H9 (cell line): ENCODE measurements around the gene TMEM92. TPM values are rescaled to one million over a fixed set of nuclear protein-coding genes. Genes with fewer than 3 reads are reported as not detected.

ENCODE experiments used
- DNase-seq: peaks from one replicate; pipeline ENCODE4 v3.0.0-alpha.2; 2017
- H2AFZ ChIP-seq: one replicate; pipeline ENCODE4 v1.6.1; 2013; ENCODE audit warnings: mild to moderate bottlenecking, low read length, control low read depth, moderate library complexity
- H2AK5ac ChIP-seq: 2 replicates; pipeline ENCODE4 v1.6.1; 2013; ENCODE audit warnings: low read length, control low read depth, mixed read lengths; ENCODE audit not compliant: insufficient read length
- H2BK120ac ChIP-seq: one replicate; pipeline ENCODE4 v1.6.1; 2013; ENCODE audit warnings: low read depth, mild to moderate bottlenecking, low read length, control low read depth, inconsistent platforms; ENCODE audit not compliant: poor library complexity, severe bottlenecking
- H2BK12ac ChIP-seq: 2 replicates; pipeline ENCODE4 v1.6.1; 2013; ENCODE audit warnings: low read length, control low read depth, mixed read lengths, low read depth; ENCODE audit not compliant: insufficient read length
- H2BK15ac ChIP-seq: 2 replicates; pipeline ENCODE4 v1.6.1; 2013; ENCODE audit warnings: low read depth, low read length, control low read depth
- H2BK20ac ChIP-seq: one replicate; pipeline ENCODE4 v1.6.1; 2013; ENCODE audit warnings: low read depth, mild to moderate bottlenecking, low read length, control low read depth, inconsistent platforms; ENCODE audit not compliant: poor library complexity, severe bottlenecking
- H2BK5ac ChIP-seq: 2 replicates; pipeline ENCODE4 v1.6.1; 2013; ENCODE audit warnings: low read length, control low read depth, mixed read lengths; ENCODE audit not compliant: insufficient read length
- H3K14ac ChIP-seq: 2 replicates; pipeline ENCODE4 v1.6.1; 2013; ENCODE audit warnings: low read length, control low read depth; ENCODE audit not compliant: insufficient read depth
- H3K18ac ChIP-seq: 2 replicates; pipeline ENCODE4 v1.6.1; 2013; ENCODE audit warnings: low read depth, mild to moderate bottlenecking, mixed read lengths, low read length, control low read depth; ENCODE audit not compliant: insufficient read length
- H3K23ac ChIP-seq: 2 replicates; pipeline ENCODE4 v1.6.1; 2013; ENCODE audit warnings: low read length, control low read depth, mixed read lengths, low read depth; ENCODE audit not compliant: insufficient read length
- H3K23me2 ChIP-seq: 2 replicates; pipeline ENCODE4 v1.6.1; 2013; ENCODE audit warnings: low read depth, mild to moderate bottlenecking, mixed read lengths, low read length, control low read depth; ENCODE audit not compliant: insufficient read length, poor library complexity, severe bottlenecking
- H3K27ac ChIP-seq: 2 replicates; pipeline ENCODE4 v1.5.1; 2013; ENCODE audit warnings: low read length, control low read depth, mixed read lengths, low read depth; ENCODE audit not compliant: insufficient read length
- H3K27me3 ChIP-seq: 2 replicates; pipeline ENCODE4 v1.6.1; 2013; ENCODE audit warnings: low read length, control low read depth, inconsistent platforms; ENCODE audit not compliant: insufficient read depth
- H3K4ac ChIP-seq: 2 replicates; pipeline ENCODE4 v1.6.1; 2013; ENCODE audit warnings: low read depth, mild to moderate bottlenecking, control low read depth, inconsistent platforms, low read length, moderate library complexity
- H3K4me1 ChIP-seq: 2 replicates; pipeline ENCODE4 v1.6.1; 2013; ENCODE audit warnings: low read length, control low read depth, inconsistent platforms; ENCODE audit not compliant: insufficient read depth
- H3K4me2 ChIP-seq: 2 replicates; pipeline ENCODE4 v1.6.1; 2013; ENCODE audit warnings: low read length, control low read depth, mixed read lengths; ENCODE audit not compliant: insufficient read length, insufficient read depth
- H3K56ac ChIP-seq: 2 replicates; pipeline ENCODE4 v1.6.1; 2013; ENCODE audit warnings: low read depth, mild to moderate bottlenecking, mixed read lengths, low read length, control low read depth; ENCODE audit not compliant: insufficient read length
- H3K79me1 ChIP-seq: 2 replicates; pipeline ENCODE4 v1.6.1; 2013; ENCODE audit warnings: low read depth, mild to moderate bottlenecking, moderate library complexity, low read length, control low read depth, inconsistent platforms; ENCODE audit not compliant: insufficient read depth, poor library complexity, severe bottlenecking
- H3K79me2 ChIP-seq: 2 replicates; pipeline ENCODE4 v1.6.1; 2013; ENCODE audit warnings: low read length, control low read depth, inconsistent platforms; ENCODE audit not compliant: insufficient read depth
- H3K9ac ChIP-seq: 2 replicates; pipeline ENCODE4 v1.6.1; 2013; ENCODE audit warnings: low read length, control low read depth, mixed read lengths; ENCODE audit not compliant: insufficient read length; ENCODE audit errors: extremely low read depth
- H3K9me3 ChIP-seq: one replicate; pipeline ENCODE4 v1.6.1; 2013; ENCODE audit warnings: low read depth, low read length, inconsistent platforms; ENCODE audit not compliant: control insufficient read depth
- H3T11ph ChIP-seq: one replicate; pipeline ENCODE4 v1.6.1; 2013; ENCODE audit warnings: mild to moderate bottlenecking, low read length, control low read depth, inconsistent platforms
- H4K20me1 ChIP-seq: one replicate; pipeline ENCODE4 v1.6.1; 2013; ENCODE audit not compliant: control insufficient read depth, insufficient read length, insufficient read depth
- H4K5ac ChIP-seq: 2 replicates; pipeline ENCODE4 v1.6.1; 2013; ENCODE audit warnings: low read depth, mild to moderate bottlenecking, mixed read lengths, low read length, control low read depth; ENCODE audit not compliant: insufficient read length
- H4K8ac ChIP-seq: replicated peaks from 2 replicates; pipeline ENCODE4 v1.6.1; 2013; ENCODE audit warnings: low read length, control low read depth, mixed read lengths, low read depth; ENCODE audit not compliant: insufficient read length
- H4K91ac ChIP-seq: 2 replicates; pipeline ENCODE4 v1.6.1; 2013; ENCODE audit warnings: low read depth, mild to moderate bottlenecking, moderate library complexity, mixed read lengths, low read length, control low read depth; ENCODE audit not compliant: insufficient read length
- H3K27ac Mint-ChIP-seq, 3 experiments: 2 replicates in 2 of 3; 3 replicates in 1 of 3; pipeline ENCODE4 v1.8.0; 2020 to 2021; ENCODE audit warnings: mixed read lengths in 3 of 3, mild to moderate bottlenecking in 1 of 3, moderate library complexity in 1 of 3
- H3K27me3 Mint-ChIP-seq: 2 replicates; pipeline ENCODE4 v1.8.0; 2021; ENCODE audit warnings: low read depth, mild to moderate bottlenecking, moderate library complexity, mixed read lengths
- H3K36me3 Mint-ChIP-seq, 3 experiments: 2 replicates in 2 of 3; 3 replicates in 1 of 3; pipeline ENCODE4 v1.8.0; 2020 to 2021; ENCODE audit warnings: low read depth in 3 of 3, mixed read lengths in 3 of 3; ENCODE audit not compliant: insufficient read depth in 1 of 3
- H3K4me1 Mint-ChIP-seq, 2 experiments: 2 replicates each; pipeline ENCODE4 v1.8.0; 2020; ENCODE audit warnings: mixed read lengths in 2 of 2
- H3K4me3 Mint-ChIP-seq, 2 experiments: 2 replicates in 1 of 2; 3 replicates in 1 of 2; pipeline ENCODE4 v1.8.0; 2020 to 2021; ENCODE audit warnings: mild to moderate bottlenecking in 2 of 2, mixed read lengths in 2 of 2, moderate library complexity in 1 of 2
- H3K9me3 Mint-ChIP-seq, 2 experiments: 2 replicates in 1 of 2; 3 replicates in 1 of 2; pipeline ENCODE4 v1.8.0; 2020; ENCODE audit warnings: mild to moderate bottlenecking in 2 of 2, mixed read lengths in 2 of 2, moderate library complexity in 1 of 2
- CTCF ChIP-seq: fragments of 200-600 bp; sonication (generic); conservative IDR thresholded peaks from 3 replicates; pipeline ENCODE4 v1.8.0; 2021; ENCODE audit warnings: antibody characterized with exemption, mild to moderate bottlenecking
- WGBS: extraction: QIAGEN DNeasy Blood & Tissue Kit; methylation state at CpG from one replicate; pipeline ENCODE4 v1.1.7; 2013; ENCODE audit warnings: missing lambda C conversion rate, low lambda C conversion rate, mixed read lengths; ENCODE audit not compliant: insufficient read length; ENCODE audit errors: extremely low coverage; 5-methylcytosine and 5-hydroxymethylcytosine counted together
- total RNA-seq: library from RNA; stranded (reverse); gene quantifications from 2 replicates; pipeline ENCODE4 v1.2.1, GENCODE V29; 2021

TMEM92 gene
- total RNA-seq, 1 experiment from 2014 or later, result 10.9 TPM

- H2BK20ac ChIP-seq, result no peak overlapping the region
- H2BK12ac ChIP-seq, result no peak overlapping the region
- no peak overlapping the region for H4K91ac ChIP-seq
- no peak overlapping the region for H3K23ac ChIP-seq
- peaks cover 39 to 42% of the 10 kb centered on the region in 2 experiments for H3K4me1 Mint-ChIP-seq
- no peak overlapping the region for H3K27ac Mint-ChIP-seq
- no peak overlapping the region for H2BK120ac ChIP-seq
- H3K4ac ChIP-seq, result no peak overlapping the region
- no peak overlapping the region for H2BK5ac ChIP-seq
- H3K4me1 ChIP-seq, result peaks cover 16% of the 10 kb centered on the region; the same call in 1 of the 2 replicates
- no peak overlapping the region for H2AFZ ChIP-seq
- H4K20me1 ChIP-seq, result no peaks in the 10 kb centered on the region
- H2AK5ac ChIP-seq, result no peak overlapping the region
- peaks cover 8% of the 10 kb centered on the region for H3K27me3 Mint-ChIP-seq
- H3K27ac ChIP-seq, result no peak overlapping the region
- peaks cover 6% of the 10 kb centered on the region for H3K23me2 ChIP-seq
- no peak overlapping the region for H3K9ac ChIP-seq
- no peak overlapping the region for H3K56ac ChIP-seq
- H4K5ac ChIP-seq, result no peak overlapping the region
- H2BK15ac ChIP-seq, result no peak overlapping the region
- no peak overlapping the region for H4K8ac ChIP-seq
- H3K4me2 ChIP-seq, result no peak overlapping the region
- no peaks in the 10 kb centered on the region for H3K79me2 ChIP-seq
- peaks cover 16 to 27% (median 16%) of the 10 kb centered on the region in 3 experiments; a peak in 6 of 7 replicates for H3K36me3 Mint-ChIP-seq
- H3K4me3 Mint-ChIP-seq, result no peak overlapping the region
- H3K9me3 Mint-ChIP-seq, result peaks cover 8 to 10% of the 10 kb centered on the region in 2 experiments; a peak in 4 of 5 replicates
- WGBS, result no CpG with 5 or more reads among the region's 14 CpGs
- DNase-seq, result no peak
- no peak overlapping the region for H3K14ac ChIP-seq
- no peaks in the 10 kb centered on the region for H3K9me3 ChIP-seq
- H3K18ac ChIP-seq, result no peak overlapping the region
- H3T11ph ChIP-seq, result no peak overlapping the region
- no peaks in the 10 kb centered on the region for H3K79me1 ChIP-seq
- TF ChIP-seq CTCF, result no peak
- no peaks in the 10 kb centered on the region for H3K27me3 ChIP-seq
Measured at GRCh38 chr17:50278526-50279180, 4.4 kb downstream of the TMEM92 start.
